22Rv1 (cell line): ENCODE measurements around the gene MAN2A1.

Experiments used
- ZFX ChIP-seq: fragments of 450-650 bp; IDR thresholded peaks from 2 replicates; pipeline ENCODE4 v1.6.1; 2017; ENCODE audit warnings: antibody characterized with exemption, borderline replicate concordance
- TF ChIP-seq, protein P1 (sequence below): fragments of 450-650 bp; IDR thresholded peaks from 2 replicates; pipeline ENCODE4 v1.5.1; 2017; ENCODE audit warnings: mild to moderate bottlenecking

DNA sequence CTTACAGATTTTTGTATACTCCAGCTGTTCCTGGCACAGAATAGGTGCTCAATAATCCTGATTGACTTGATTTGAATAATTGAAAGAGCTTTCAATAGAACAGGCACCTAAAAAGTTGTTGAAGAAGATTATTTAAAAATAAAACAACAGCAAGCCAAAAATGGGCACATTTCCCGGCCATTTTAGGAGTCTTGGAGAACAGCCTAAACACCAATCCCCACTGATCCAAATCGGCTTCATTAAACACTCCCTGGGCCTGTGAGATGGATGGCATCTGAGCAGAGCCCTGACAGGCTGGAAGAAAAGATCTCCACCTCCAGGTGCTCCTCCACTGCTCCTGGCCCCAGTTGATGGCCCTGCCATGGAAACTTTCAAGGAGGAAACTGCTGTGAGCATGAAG is 213.3 kb downstream of the MAN2A1 start:
- TF ChIP-seq, protein P1, sequence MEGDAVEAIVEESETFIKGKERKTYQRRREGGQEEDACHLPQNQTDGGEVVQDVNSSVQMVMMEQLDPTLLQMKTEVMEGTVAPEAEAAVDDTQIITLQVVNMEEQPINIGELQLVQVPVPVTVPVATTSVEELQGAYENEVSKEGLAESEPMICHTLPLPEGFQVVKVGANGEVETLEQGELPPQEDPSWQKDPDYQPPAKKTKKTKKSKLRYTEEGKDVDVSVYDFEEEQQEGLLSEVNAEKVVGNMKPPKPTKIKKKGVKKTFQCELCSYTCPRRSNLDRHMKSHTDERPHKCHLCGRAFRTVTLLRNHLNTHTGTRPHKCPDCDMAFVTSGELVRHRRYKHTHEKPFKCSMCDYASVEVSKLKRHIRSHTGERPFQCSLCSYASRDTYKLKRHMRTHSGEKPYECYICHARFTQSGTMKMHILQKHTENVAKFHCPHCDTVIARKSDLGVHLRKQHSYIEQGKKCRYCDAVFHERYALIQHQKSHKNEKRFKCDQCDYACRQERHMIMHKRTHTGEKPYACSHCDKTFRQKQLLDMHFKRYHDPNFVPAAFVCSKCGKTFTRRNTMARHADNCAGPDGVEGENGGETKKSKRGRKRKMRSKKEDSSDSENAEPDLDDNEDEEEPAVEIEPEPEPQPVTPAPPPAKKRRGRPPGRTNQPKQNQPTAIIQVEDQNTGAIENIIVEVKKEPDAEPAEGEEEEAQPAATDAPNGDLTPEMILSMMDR: no peak
- TF ChIP-seq ZFX: no peak
